ENCODE measurements around the gene EPN1.

GRCh38 chr19:55667511-55667910 is 7.5 kb upstream of the EPN1 start:
- TF ChIP-seq CTCF (IDR thresholded peaks at IDR 0.05 in 4 of 5, conservative IDR thresholded peaks at IDR 0.05 in 1 of 5) (no peak), POLR2A (IDR thresholded peaks at IDR 0.05) (no peak)

All from gastrocnemius medialis (tissue), 4 donors.